ENCODE measurements around the gene CCDC154.

The CCDC154 gene

GRCh38 chr16:1429631-1430030 lies 14.7 kb downstream of the CCDC154 start:
- TF ChIP-seq CTCF (conservative IDR thresholded peaks at IDR 0.05; ENCODE audit: low read depth): no peak
- no peak overlapping the region for H3K27ac ChIP-seq
- DNase-seq (ENCODE audit: low spot score): no peak
- ChIA-PET CTCF (interaction anchor here (0.5 kb wide), 1 partner anchor 11 kb away, joined by 8 read pairs; no protein-coding TSS in a partner anchor), POLR2A (ENCODE audit: low non-redundant PET) (interaction anchor here (1.4 kb wide), 1 partner anchor 9 kb away, joined by 8 read pairs; the partner anchor contains the start of gene UQCC4)

GRCh38 chr16:1429012-1429411 lies 15.3 kb downstream of the CCDC154 start:
- no peak overlapping the region for H3K27ac ChIP-seq
- CTCF ChIA-PET: interaction anchor here (0.5 kb wide), 1 partner anchor 11 kb away, joined by 8 read pairs; no protein-coding TSS in a partner anchor
- POLR2A ChIA-PET (ENCODE audit: low non-redundant PET): interaction anchor here (1.4 kb wide), 1 partner anchor 8 kb away, joined by 8 read pairs; the partner anchor contains the start of gene UQCC4

GRCh38 chr16:1428511-1428910 lies 15.8 kb downstream of the CCDC154 start:
- ChIA-PET CTCF (no interaction called here), POLR2A (ENCODE audit: low non-redundant PET) (interaction anchor here (1.4 kb wide), 1 partner anchor 8 kb away, joined by 8 read pairs; the partner anchor contains the start of gene UQCC4)
- TF ChIP-seq CTCF (conservative IDR thresholded peaks at IDR 0.05; ENCODE audit: low read depth): peak; percentile 28; the same call in 1 of the 2 replicates
- DNase-seq (ENCODE audit: low spot score): no peak
- no peak overlapping the region for H3K27ac ChIP-seq

More at GRCh38 chr16:1429012-1429411, 15.3 kb downstream of the CCDC154 start:
- no peak for DNase-seq (ENCODE audit: low spot score)
- TF ChIP-seq CTCF (conservative IDR thresholded peaks at IDR 0.05; ENCODE audit: low read depth): no peak

GRCh38 chr16:1427473-1428461 lies 16.6 kb downstream of the CCDC154 start:
- ChIA-PET CTCF (interaction anchor here (0.7 kb wide), 1 partner anchor 151 kb away, joined by 3 read pairs; no protein-coding TSS in a partner anchor), POLR2A (ENCODE audit: low non-redundant PET) (no interaction called here)
- H3K27ac ChIP-seq: no peak overlapping the region
- no peak for TF ChIP-seq CTCF (conservative IDR thresholded peaks at IDR 0.05; ENCODE audit: low read depth)
- no peak for DNase-seq (ENCODE audit: low spot score)

- no peak for TF ChIP-seq CTCF (conservative IDR thresholded peaks at IDR 0.05; ENCODE audit: low read depth)
- DNase-seq (ENCODE audit: low spot score): no peak
- POLR2A ChIA-PET (ENCODE audit: low non-redundant PET): no interaction called here
- CTCF ChIA-PET: no interaction called here
- H3K27ac ChIP-seq: no peak overlapping the region
Measured at GRCh38 chr16:1426734-1427471, 17.5 kb downstream of the CCDC154 start.

All from RWPE1 (cell line).